ENCODE results near the gene LMAN1. TPM values are rescaled to one million over a fixed set of nuclear protein-coding genes. Genes with fewer than 3 reads are reported as not detected.
A peak's percentile ranks its signal among the peaks of the same experiment; 100 is the strongest.

The LMAN1 gene
- total RNA-seq, 2 donors from 2014 or later = 134 to 245 TPM

DNA sequence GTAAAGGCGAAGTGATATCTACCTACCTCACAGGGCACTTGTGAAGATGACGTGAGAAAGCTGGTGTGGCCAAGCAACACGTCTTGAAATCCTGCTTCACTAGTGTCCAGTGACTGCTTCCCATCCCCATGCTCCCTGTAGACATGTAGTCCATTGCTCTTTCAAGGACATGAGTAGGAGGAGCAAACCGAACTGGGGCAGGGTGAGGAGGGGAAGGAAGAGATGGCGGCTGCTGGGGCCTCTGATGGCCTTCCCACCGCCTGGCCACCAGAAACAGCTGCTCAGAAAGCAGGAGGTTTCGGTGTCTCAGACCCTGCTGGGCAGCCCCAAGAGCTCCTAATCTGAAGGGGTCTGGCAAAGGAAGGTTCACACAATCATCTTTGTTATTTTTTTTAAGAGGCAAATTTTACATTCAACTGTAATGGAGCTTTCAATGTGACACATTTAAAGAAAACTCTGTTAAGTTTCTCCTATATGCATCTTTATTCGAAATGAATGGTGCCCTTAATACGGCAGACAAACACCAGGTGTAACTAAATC lies 55.3 kb downstream of the LMAN1 start:
- Mint-ChIP-seq H3K4me3 (no peak overlapping the region), H3K9me3 (no peaks in the 10 kb centered on the region), H3K4me1 (no peaks in the 10 kb centered on the region), H3K27me3 (peaks cover 26% of the 10 kb centered on the region), H3K36me3 (ENCODE audit: low read depth) (no peaks in the 10 kb centered on the region), H3K27ac (no peak overlapping the region)
- ATAC-seq (replicated peaks) = no peak

DNA sequence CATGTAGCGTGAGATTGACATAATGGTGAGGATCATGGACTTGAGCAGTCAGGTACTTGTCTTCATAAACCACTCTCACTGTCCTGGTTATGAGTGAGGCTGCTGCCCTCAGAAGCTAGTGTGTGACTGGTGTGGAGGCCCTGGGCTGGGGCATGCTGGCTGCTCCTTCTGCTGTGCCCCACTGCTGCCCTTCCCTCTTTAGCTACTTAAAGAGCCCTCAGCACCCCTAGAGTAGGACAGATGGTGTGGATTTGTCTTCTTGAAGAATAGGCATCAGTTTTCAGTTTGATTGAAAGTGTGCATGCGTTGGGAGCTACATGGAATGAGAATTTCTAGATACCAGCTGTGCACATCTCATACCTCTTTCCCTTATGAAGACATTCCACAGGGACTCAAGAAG lies 56.1 kb downstream of the LMAN1 start:
- no peaks in the 10 kb centered on the region for H3K9me3 Mint-ChIP-seq
- H3K27ac Mint-ChIP-seq = no peak overlapping the region
- peaks cover 26% of the 10 kb centered on the region for H3K27me3 Mint-ChIP-seq
- no peak for ATAC-seq (replicated peaks)
- no peaks in the 10 kb centered on the region for H3K36me3 Mint-ChIP-seq (ENCODE audit: low read depth)
- no peak overlapping the region for H3K4me3 Mint-ChIP-seq
- no peaks in the 10 kb centered on the region for H3K4me1 Mint-ChIP-seq

DNA sequence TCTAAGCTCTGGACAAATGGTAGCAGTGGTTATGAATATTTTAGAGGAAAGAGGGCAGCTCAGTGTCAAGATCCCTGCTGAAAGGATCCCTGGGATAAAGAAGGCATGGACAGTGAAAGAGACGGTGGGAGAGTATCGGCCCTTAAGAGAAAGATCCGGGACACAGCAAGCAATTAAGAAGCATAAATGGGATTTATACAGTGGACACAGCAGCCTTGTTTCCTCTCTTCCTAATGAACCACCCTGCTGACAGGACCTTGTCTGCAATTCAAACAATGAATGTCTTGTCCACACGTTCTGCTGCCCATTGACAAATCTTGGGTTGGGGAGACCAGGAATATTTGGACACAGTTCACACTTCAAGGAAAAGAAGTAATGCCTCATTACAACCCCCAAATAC lies 57.1 kb downstream of the LMAN1 start:
- Mint-ChIP-seq H3K36me3 (ENCODE audit: low read depth) (no peaks in the 10 kb centered on the region), H3K27ac (no peak overlapping the region), H3K4me1 (no peaks in the 10 kb centered on the region), H3K4me3 (no peak overlapping the region), H3K9me3 (no peaks in the 10 kb centered on the region), H3K27me3 (peaks cover 24% of the 10 kb centered on the region)
- no peak for ATAC-seq (replicated peaks)

DNA sequence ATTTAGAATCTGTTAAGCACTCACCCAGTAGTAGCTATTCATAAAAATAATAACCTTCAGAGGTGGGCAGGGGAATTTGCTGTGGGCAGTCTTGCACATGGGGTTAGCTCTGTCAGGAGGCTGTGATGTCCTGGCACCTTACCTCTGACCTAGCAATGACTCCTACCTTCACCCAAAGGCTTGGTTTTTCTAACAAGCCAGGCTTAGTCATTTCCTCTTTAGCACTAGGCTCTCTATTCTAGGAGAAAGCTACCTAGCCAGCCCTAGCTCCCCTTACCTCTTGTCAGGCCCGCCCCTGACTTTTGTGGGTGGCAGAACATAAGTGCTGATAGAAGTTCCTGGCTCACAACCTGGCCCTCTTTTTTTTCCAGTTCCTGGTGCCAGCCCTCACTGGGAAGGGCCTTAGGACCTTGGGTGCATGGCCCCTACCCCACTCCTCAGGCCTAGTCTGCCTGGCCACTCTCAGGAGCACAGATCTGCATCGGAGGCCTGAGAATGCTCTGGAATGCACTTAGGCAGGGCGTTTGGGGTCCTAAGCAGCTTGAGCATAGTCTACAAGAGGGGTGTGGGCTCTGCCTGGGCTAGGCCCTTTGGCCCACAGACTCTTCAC lies 58.3 kb downstream of the LMAN1 start:
- peak; percentile 90 for ATAC-seq (replicated peaks)

DNA sequence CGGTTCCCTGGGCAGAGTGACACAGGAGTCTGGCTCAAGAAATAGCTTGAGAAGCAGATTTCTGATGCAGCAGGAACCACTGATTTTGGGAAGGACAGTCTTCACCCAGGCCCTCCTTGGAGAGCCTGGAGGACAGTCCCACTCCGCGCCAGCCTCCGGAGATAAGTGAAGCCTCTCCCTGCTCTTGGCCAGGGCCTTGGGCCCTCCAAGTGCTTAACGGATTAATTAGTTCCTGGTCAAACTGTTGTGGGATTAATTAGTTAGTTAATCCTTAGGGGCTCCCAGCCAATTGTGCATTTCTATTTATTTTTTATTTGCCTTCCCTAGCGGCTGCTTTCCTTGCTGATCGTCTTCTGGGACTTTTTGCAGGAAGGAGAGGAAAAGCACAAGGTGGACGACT lies 60.2 kb downstream of the LMAN1 start:
- no peak for ATAC-seq (replicated peaks)

More for the DNA sequence above, 58.3 kb downstream of the LMAN1 start:
- Mint-ChIP-seq H3K36me3 (ENCODE audit: low read depth) (no peaks in the 10 kb centered on the region), H3K9me3 (no peaks in the 10 kb centered on the region), H3K4me1 (no peaks in the 10 kb centered on the region), H3K4me3 (no peak overlapping the region), H3K27ac (no peak overlapping the region), H3K27me3 (peaks cover 16% of the 10 kb centered on the region)

DNA sequence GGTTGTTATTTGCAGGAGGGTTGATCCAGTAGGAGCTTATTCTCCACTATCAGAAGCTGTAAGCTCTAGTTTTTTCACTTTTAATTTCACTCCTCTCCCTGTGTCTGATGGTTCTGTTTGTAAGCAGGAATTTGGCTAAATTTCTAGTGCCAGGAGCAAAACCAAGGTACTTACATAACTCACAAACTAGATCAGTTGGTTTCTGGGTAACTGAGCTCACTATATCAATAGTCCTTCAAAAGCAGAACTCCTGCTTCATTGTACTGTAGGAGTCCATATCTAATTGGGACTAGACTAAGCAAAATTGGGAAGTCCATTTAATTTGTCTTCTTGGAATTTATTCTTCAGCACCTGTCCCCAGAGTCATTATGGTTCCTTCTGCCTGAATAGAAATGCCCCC lies 65.7 kb downstream of the LMAN1 start:
- no peak for ATAC-seq (replicated peaks)

More for the DNA sequence above, 60.2 kb downstream of the LMAN1 start:
- H3K27ac Mint-ChIP-seq = no peak overlapping the region
- H3K4me1 Mint-ChIP-seq = no peaks in the 10 kb centered on the region
- H3K36me3 Mint-ChIP-seq (ENCODE audit: low read depth) = no peaks in the 10 kb centered on the region
- H3K4me3 Mint-ChIP-seq = no peak overlapping the region
- H3K9me3 Mint-ChIP-seq = no peaks in the 10 kb centered on the region
- peaks cover 16% of the 10 kb centered on the region for H3K27me3 Mint-ChIP-seq

DNA sequence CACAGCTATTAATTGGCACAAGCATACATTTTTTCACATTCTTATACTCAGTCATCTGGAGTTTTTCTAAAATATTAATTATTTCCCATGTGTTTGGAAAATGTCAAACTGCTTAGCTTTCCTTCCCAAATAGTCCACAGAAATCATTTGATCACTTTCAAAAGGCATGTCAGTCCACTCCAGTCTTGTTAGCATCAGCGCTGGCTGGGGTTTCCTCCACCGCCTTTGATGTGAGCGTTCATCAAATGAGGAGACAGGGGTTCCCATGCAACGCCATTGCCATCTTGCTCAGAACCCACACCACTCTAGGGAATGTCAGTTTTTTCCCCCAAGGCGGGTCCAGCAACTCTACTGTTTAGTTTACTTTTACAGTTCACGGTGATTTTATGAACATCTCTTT lies 72.7 kb downstream of the LMAN1 start:
- Mint-ChIP-seq H3K36me3 (ENCODE audit: low read depth) (no peaks in the 10 kb centered on the region), H3K27ac (no peak overlapping the region), H3K9me3 (no peaks in the 10 kb centered on the region), H3K4me1 (peaks cover 3% of the 10 kb centered on the region), H3K27me3 (peaks cover 54% of the 10 kb centered on the region), H3K4me3 (no peak overlapping the region)
- ATAC-seq (replicated peaks) = no peak

More for the DNA sequence above, 65.7 kb downstream of the LMAN1 start:
- no peaks in the 10 kb centered on the region for H3K36me3 Mint-ChIP-seq (ENCODE audit: low read depth)
- peaks cover 35% of the 10 kb centered on the region for H3K27me3 Mint-ChIP-seq
- H3K4me1 Mint-ChIP-seq = no peaks in the 10 kb centered on the region
- H3K4me3 Mint-ChIP-seq = no peak overlapping the region
- no peaks in the 10 kb centered on the region for H3K9me3 Mint-ChIP-seq
- H3K27ac Mint-ChIP-seq = no peak overlapping the region

DNA sequence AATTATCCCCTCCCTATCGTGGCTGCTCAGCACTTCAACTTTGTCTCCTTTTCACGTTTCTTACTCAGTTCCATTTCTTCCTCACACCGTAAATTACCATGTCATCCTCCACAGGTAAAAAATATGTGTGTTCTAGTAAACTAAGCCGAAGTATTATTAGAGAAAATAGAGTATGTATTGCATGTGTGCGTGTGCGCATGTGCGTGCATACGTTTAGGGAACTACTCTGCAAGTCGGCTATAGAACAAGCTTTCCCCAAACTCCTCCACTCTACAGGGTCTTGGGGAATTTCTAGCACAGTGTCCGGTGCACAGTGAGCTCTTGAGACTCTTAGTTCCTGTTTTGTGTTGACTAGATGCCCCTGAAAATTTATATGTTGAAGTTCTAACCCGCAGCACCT lies 76.7 kb downstream of the LMAN1 start:
- Mint-ChIP-seq H3K9me3 (no peaks in the 10 kb centered on the region), H3K27me3 (peaks cover 63% of the 10 kb centered on the region), H3K4me3 (no peak overlapping the region), H3K36me3 (ENCODE audit: low read depth) (no peaks in the 10 kb centered on the region), H3K27ac (no peak overlapping the region), H3K4me1 (peaks cover under 1% of the 10 kb centered on the region)
- ATAC-seq (replicated peaks) = no peak

DNA sequence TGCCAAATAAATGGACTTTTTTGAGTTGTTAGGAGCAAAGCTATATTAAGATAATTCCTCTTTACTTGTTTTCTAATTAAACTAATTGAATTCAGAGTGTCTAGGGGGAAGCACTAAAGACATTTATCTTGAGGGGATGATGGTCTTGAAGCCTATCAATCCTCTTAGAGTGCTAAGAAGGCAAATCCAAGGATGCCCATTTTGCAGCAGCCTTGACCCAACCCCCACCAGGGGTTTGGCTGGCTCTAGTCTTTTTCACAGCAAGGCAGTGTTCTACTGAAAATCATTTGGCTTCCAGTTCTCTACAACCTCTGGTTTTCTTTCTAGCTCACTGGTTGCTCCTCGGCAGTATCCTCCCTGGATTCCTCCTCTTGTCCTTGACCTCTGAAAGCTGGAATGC lies 79.3 kb downstream of the LMAN1 start:
- Mint-ChIP-seq H3K36me3 (ENCODE audit: low read depth) (peaks cover 1% of the 10 kb centered on the region), H3K9me3 (no peaks in the 10 kb centered on the region), H3K4me3 (no peak overlapping the region), H3K4me1 (no peaks in the 10 kb centered on the region), H3K27me3 (peaks cover 66% of the 10 kb centered on the region), H3K27ac (no peak overlapping the region)
- ATAC-seq (replicated peaks) = no peak

DNA sequence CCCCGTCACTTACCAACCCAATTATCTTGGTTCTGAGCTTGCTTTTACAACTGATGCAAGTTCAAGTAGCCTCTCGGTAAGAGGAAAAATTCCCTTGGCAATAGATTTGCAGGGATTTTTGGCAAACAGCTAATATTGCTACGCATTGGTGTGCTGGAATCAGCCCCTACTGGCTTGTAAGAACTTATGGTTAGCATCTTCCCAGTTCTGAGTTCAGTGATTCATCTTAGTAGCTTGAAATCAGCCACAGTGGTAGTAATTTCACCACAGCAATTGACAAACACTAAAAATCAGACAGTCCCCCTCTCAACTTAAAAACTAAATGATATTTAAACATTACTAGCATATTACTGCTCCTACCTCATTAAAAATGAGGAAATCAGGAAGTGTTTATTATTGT lies 79.9 kb downstream of the LMAN1 start:
- no peak overlapping the region for H3K4me3 Mint-ChIP-seq
- H3K9me3 Mint-ChIP-seq = no peaks in the 10 kb centered on the region
- peaks cover 5% of the 10 kb centered on the region for H3K36me3 Mint-ChIP-seq (ENCODE audit: low read depth)
- no peak overlapping the region for H3K27ac Mint-ChIP-seq
- peaks cover 66% of the 10 kb centered on the region for H3K27me3 Mint-ChIP-seq
- no peaks in the 10 kb centered on the region for H3K4me1 Mint-ChIP-seq
- ATAC-seq (replicated peaks) = no peak

DNA sequence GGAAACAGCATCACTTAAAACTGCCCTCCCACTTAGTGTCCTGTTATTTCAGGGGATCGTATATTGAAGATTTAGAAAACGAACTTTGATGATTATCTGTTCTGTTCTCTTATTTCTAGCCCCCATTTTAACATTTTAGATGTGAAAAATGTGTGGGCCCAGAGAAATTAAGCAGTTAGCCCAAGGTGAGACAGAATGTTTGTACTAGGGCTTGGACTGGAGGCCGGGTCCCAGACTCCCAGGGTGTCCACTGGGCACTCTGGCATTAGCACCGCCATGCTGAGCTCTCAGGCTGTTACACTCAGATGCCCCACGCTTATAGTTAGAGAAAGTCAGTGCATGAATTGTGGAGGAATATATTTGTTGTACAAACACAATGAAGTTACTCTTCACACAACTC lies 80.3 kb downstream of the LMAN1 start:
- ATAC-seq (replicated peaks) = no peak
- H3K4me1 Mint-ChIP-seq = no peaks in the 10 kb centered on the region
- H3K27me3 Mint-ChIP-seq = peaks cover 69% of the 10 kb centered on the region
- H3K4me3 Mint-ChIP-seq = no peak overlapping the region
- H3K27ac Mint-ChIP-seq = no peak overlapping the region
- peaks cover 5% of the 10 kb centered on the region for H3K36me3 Mint-ChIP-seq (ENCODE audit: low read depth)
- H3K9me3 Mint-ChIP-seq = no peaks in the 10 kb centered on the region

Other genes starting within 250 kb of the LMAN1 start
- gene SEC11C, start 219.4 kb downstream of the LMAN1 start, total RNA-seq = 10 to 100 TPM; 57.9 to 87.8 TPM
- not detected for gene GRP, start 139.1 kb downstream of the LMAN1 start, total RNA-seq
- gene RAX, start 85.8 kb downstream of the LMAN1 start, total RNA-seq = under 1 TPM in 1 of 2 donors, not detected in 1; 0.24 TPM
- gene CPLX4, start 40.6 kb downstream of the LMAN1 start, total RNA-seq = not detected

All from activated T-helper 17 cell treated with anti-CD3 and anti-CD28 coated beads, Interleukin-2, amount 50 U/mL, for 72 hours (primary cell).